GM21367 (cell line): ENCODE results near the gene SNX25.
A peak's percentile ranks its signal among the peaks of the same experiment; 100 is the strongest.

Source experiments
- ATAC-seq: cut with Tn5 transposase; IDR thresholded peaks from one replicate; pipeline ENCODE4 v1.9.1; 2021; ENCODE audit not compliant: unreplicated experiment

Gene SNX25

GRCh38 chr4:185370268-185370949 lies 161.0 kb downstream of the SNX25 start:
- no peak for ATAC-seq

- no peak for ATAC-seq
Measured at GRCh38 chr4:185371702-185372101, 162.3 kb downstream of the SNX25 start.

- no peak for ATAC-seq
Measured at GRCh38 chr4:185374027-185374426, 164.6 kb downstream of the SNX25 start.

- no peak for ATAC-seq
Measured at GRCh38 chr4:185374573-185374972, 165.2 kb downstream of the SNX25 start.

GRCh38 chr4:185378264-185378663 lies 168.9 kb downstream of the SNX25 start:
- no peak for ATAC-seq

- ATAC-seq: no peak
Measured at GRCh38 chr4:185379326-185380295, 170.2 kb downstream of the SNX25 start.

GRCh38 chr4:185380320-185380719 lies 170.9 kb downstream of the SNX25 start:
- no peak for ATAC-seq

GRCh38 chr4:185381288-185382196 lies 172.1 kb downstream of the SNX25 start:
- ATAC-seq: no peak

GRCh38 chr4:185382754-185383153 lies 173.4 kb downstream of the SNX25 start:
- no peak for ATAC-seq

- ATAC-seq: no peak
Measured at GRCh38 chr4:185383451-185383850, 174.1 kb downstream of the SNX25 start.

GRCh38 chr4:185384061-185384460 lies 174.7 kb downstream of the SNX25 start:
- ATAC-seq: no peak

- no peak for ATAC-seq
Measured at GRCh38 chr4:185384930-185385331, 175.5 kb downstream of the SNX25 start.

- ATAC-seq: no peak
Measured at GRCh38 chr4:185387957-185388356, 178.6 kb downstream of the SNX25 start.

GRCh38 chr4:185390941-185391340 lies 181.5 kb downstream of the SNX25 start:
- no peak for ATAC-seq

- ATAC-seq: no peak
Measured at GRCh38 chr4:185392156-185392555, 182.8 kb downstream of the SNX25 start.

- no peak for ATAC-seq
Measured at GRCh38 chr4:185394568-185395237, 185.3 kb downstream of the SNX25 start.

GRCh38 chr4:185395238-185395955 lies 186.0 kb downstream of the SNX25 start, which contains the start of gene LRP2BP:
Gene LRP2BP, minus strand, starts transcription at chr4:185395924. Its CDS starts 17,738 bp downstream, at chr4:185378186.
- ATAC-seq: no peak

GRCh38 chr4:185395956-185396723 lies 186.7 kb downstream of the SNX25 start:
- ATAC-seq: peak; percentile 66
